ENCODE data around the gene STAG3.

- TF ChIP-seq SP1 (IDR thresholded peaks at IDR 0.05) (no peak), FOXM1 (IDR thresholded peaks at IDR 0.05; ENCODE audit: borderline replicate concordance) (no peak), BHLHE40 (IDR thresholded peaks at IDR 0.05; ENCODE audit: borderline replicate concordance) (no peak), ARNT (IDR thresholded peaks at IDR 0.05) (no peak), NFRKB (IDR thresholded peaks at IDR 0.05) (no peak), SUZ12 (IDR thresholded peaks at IDR 0.05) (no peak), FOXA1 (IDR thresholded peaks at IDR 0.05) (no peak), LEF1 (IDR thresholded peaks at IDR 0.05; ENCODE audit: borderline replicate concordance) (no peak), PKNOX1 (IDR thresholded peaks at IDR 0.05) (no peak), TARDBP (IDR thresholded peaks at IDR 0.05) (no peak)
Observed at GRCh38 chr7:100213672-100214071, 36.0 kb downstream of the STAG3 start.
